Measurements from ENCODE around the gene TMEM72. TPM values are rescaled to one million over a fixed set of nuclear protein-coding genes. Genes with fewer than 3 reads are reported as not detected.

TMEM72 gene
- total RNA-seq, 3 donors from 2014 or later = not detected

DNA sequence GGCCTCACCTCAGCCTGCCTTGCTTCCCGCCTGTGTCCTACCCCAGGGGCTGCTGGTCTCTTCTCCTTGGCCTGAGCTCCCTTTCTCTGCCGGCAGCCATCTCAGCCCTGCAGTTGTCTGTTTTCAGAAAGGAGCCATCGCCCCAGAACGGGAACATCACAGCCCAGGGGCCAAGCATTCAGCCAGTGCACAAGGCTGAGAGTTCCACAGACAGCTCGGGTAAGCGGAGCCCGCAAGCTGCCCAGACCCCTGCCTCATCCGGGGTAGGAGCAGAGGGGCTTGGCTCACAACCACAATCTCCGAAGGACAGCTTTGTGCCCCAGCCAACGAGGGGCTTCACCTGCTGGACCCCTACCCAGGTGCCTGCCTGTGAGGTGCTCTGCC, 72.8 kb downstream of the TMEM72 start:
- Histone ChIP-seq H3K27me3 (no peaks in the 10 kb centered on the region), H3K9me3 (no peaks in the 10 kb centered on the region), H3K4me3 (no peak overlapping the region), H3K4me1 (peaks cover 12 to 22% of the 10 kb centered on the region in 2 donors), H3K36me3 (no peaks in the 10 kb centered on the region), H3K27ac (peak overlapping the region in 1 of 2 donors; percentile 95)
- TF ChIP-seq POLR2AphosphoS5 (IDR thresholded peaks at IDR 0.05) (no peak), POLR2A (IDR thresholded peaks at IDR 0.05) (no peak)
- TF ChIP-seq, protein P1, sequence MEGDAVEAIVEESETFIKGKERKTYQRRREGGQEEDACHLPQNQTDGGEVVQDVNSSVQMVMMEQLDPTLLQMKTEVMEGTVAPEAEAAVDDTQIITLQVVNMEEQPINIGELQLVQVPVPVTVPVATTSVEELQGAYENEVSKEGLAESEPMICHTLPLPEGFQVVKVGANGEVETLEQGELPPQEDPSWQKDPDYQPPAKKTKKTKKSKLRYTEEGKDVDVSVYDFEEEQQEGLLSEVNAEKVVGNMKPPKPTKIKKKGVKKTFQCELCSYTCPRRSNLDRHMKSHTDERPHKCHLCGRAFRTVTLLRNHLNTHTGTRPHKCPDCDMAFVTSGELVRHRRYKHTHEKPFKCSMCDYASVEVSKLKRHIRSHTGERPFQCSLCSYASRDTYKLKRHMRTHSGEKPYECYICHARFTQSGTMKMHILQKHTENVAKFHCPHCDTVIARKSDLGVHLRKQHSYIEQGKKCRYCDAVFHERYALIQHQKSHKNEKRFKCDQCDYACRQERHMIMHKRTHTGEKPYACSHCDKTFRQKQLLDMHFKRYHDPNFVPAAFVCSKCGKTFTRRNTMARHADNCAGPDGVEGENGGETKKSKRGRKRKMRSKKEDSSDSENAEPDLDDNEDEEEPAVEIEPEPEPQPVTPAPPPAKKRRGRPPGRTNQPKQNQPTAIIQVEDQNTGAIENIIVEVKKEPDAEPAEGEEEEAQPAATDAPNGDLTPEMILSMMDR (IDR thresholded peaks at IDR 0.05) = no peak
- intact Hi-C loops (cut with DNase I; ENCODE audit: low total_unique reads) = no loop called here
- DNase-seq (ENCODE audit: low spot score in 2 of 2) = no peak

DNA sequence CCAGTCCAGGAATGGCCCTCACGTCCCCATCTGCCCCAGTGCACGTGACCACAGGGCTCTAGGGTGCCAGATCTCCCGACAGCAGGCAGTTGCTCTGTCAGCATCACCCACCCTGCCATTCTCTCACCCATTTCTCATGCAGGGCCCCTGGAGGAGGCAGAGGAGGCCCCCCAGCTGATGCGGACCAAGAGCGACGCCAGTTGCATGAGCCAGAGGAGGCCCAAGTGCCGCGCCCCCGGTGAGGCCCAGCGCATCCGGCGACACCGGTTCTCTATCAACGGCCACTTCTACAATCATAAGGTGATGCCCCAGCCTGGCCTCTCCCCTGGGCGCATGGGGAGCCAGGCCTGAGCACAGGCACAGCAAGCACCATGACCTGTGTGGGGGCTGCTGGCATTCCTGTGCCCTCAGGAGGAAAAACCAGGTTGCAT, 73.5 kb downstream of the TMEM72 start:
- TF ChIP-seq, protein P1 (IDR thresholded peaks at IDR 0.05) = no peak
- TF ChIP-seq POLR2A (IDR thresholded peaks at IDR 0.05) (no peak), POLR2AphosphoS5 (IDR thresholded peaks at IDR 0.05) (no peak)
- no peak for DNase-seq (ENCODE audit: low spot score in 2 of 2)
- H3K27ac ChIP-seq = peak overlapping the region in 1 of 2 donors; percentile 95
- H3K4me3 ChIP-seq = no peak overlapping the region
- no peaks in the 10 kb centered on the region for H3K27me3 ChIP-seq
- intact Hi-C loops (cut with DNase I; ENCODE audit: low total_unique reads) = no loop called here
- H3K36me3 ChIP-seq = no peaks in the 10 kb centered on the region
- peaks cover 8 to 14% of the 10 kb centered on the region in 2 donors for H3K4me1 ChIP-seq
- H3K9me3 ChIP-seq = no peaks in the 10 kb centered on the region

DNA sequence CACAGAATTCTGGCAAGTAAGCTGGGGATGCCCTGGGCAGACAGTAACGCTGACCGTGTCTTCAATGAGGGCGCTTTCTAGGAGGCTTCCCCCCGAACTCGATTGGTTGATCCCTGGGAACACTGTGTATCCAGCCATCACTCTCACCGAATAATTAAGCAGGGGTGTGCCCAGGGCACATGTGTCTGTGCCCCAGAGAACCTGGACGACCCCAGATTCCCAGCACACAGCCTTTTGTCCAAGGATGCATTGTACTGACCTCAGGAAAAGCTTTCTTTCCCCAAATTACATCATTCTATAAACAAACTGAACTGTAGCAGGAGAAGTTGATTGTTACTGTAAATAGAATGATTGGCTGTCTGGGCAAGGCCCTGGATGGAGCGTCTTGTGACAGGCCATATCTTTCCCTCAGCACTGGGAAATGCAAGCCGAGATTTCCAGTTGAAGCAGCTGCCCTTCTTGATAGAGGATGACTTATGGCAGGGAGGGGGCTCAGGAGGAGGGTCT, 74.1 kb downstream of the TMEM72 start:
- H3K9me3 ChIP-seq = no peaks in the 10 kb centered on the region
- H3K4me3 ChIP-seq = no peak overlapping the region
- no peaks in the 10 kb centered on the region for H3K36me3 ChIP-seq
- H3K27ac ChIP-seq = peak overlapping the region; percentile 54 to 95
- TF ChIP-seq POLR2AphosphoS5 (IDR thresholded peaks at IDR 0.05) (no peak), POLR2A (IDR thresholded peaks at IDR 0.05) (no peak)
- TF ChIP-seq, protein P1 (IDR thresholded peaks at IDR 0.05) = no peak
- H3K4me1 ChIP-seq = peaks cover 8 to 10% of the 10 kb centered on the region in 2 donors
- DNase-seq (ENCODE audit: low spot score in 2 of 2) = no peak
- H3K27me3 ChIP-seq = no peaks in the 10 kb centered on the region
- intact Hi-C loops (cut with DNase I; ENCODE audit: low total_unique reads) = no loop called here

DNA sequence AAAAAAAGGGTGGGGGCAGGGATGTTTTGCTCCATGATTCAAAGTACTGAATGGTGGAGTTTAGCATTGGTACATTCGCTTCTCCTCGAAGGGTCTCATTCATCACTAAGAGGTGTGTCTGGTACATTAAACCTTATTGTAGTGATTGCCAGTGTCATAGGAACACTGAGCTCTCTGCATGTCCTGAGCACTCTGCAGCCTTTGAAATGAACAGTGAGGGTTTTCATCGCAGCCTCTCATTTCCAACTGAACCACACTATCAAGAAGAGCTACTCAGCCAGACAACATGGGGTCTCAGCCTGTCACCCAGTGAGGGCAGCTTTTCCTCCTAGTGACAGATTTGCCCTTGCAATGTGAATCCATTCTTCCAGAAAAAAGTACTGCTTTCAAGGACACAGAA, 75.0 kb downstream of the TMEM72 start:
- Histone ChIP-seq H3K9me3 (no peaks in the 10 kb centered on the region), H3K4me3 (no peak overlapping the region), H3K4me1 (peaks cover under 1 to 3% of the 10 kb centered on the region in 2 donors), H3K27ac (peak overlapping the region; percentile 54 to 95), H3K36me3 (no peaks in the 10 kb centered on the region), H3K27me3 (no peaks in the 10 kb centered on the region)
- TF ChIP-seq POLR2AphosphoS5 (IDR thresholded peaks at IDR 0.05) (no peak), POLR2A (IDR thresholded peaks at IDR 0.05) (no peak)
- TF ChIP-seq, protein P1 (IDR thresholded peaks at IDR 0.05) = no peak
- intact Hi-C loops (cut with DNase I; ENCODE audit: low total_unique reads) = no loop called here
- no peak for DNase-seq (ENCODE audit: low spot score in 2 of 2)

Other genes starting within 250 kb of the TMEM72 start
- gene RASSF4, start 48.5 kb downstream of the TMEM72 start, total RNA-seq = 100 to 1,000 TPM in 1 of 3 donors, 10 to 100 TPM in 2; 18.7 to 364 (median 41.1) TPM
- 1,000 to 10,000 TPM in 1 of 3 donors, 100 to 1,000 TPM in 2; 139 to 2,057 (median 460) TPM for gene DEPP1, start 67.5 kb downstream of the TMEM72 start, total RNA-seq
- 10 to 100 TPM; 32.0 to 54.1 (median 34.2) TPM for gene ZNF22, start 89.6 kb downstream of the TMEM72 start, total RNA-seq

Measured in breast epithelium (tissue), 4 donors.